ENCODE measurements around the gene SLC35D1.
"Not testable (repeated sequence)": the region's sequence is repeated elsewhere in the genome, so short reads cannot be mapped to it uniquely, and the experiment has no call there.

DNA sequence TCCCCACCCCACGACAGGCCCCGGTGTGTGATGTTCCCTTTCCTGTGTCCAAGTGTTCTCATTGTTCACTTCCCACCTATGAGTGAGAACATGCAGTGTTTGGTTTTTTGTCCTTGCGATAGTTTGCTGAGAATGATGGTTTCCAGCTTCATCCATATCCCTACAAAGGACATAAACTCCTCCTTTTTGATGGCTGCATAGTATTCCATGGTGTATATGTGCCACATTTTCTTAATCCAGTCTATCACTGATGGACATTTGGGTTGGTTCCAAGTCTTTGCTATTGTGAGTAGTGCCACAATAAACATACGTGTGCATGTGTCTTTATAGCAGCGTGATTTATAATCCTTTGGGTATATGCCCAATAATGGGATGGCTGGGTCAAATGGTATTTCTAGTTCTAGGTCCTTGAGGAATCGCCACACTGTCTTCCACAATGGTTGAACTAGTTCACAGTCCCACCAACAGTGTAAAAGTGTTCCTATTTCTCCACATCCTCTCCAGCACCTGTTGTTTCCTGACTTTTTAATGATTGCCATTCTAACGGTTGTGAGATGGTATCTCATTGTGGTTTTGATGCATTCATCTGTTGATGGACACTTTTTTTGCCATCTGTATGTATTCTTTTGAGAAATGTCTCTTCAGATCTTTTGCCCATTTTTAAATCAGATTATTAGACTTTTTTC is 87.6 kb downstream of the SLC35D1 start:
- TF ChIP-seq, protein P1, sequence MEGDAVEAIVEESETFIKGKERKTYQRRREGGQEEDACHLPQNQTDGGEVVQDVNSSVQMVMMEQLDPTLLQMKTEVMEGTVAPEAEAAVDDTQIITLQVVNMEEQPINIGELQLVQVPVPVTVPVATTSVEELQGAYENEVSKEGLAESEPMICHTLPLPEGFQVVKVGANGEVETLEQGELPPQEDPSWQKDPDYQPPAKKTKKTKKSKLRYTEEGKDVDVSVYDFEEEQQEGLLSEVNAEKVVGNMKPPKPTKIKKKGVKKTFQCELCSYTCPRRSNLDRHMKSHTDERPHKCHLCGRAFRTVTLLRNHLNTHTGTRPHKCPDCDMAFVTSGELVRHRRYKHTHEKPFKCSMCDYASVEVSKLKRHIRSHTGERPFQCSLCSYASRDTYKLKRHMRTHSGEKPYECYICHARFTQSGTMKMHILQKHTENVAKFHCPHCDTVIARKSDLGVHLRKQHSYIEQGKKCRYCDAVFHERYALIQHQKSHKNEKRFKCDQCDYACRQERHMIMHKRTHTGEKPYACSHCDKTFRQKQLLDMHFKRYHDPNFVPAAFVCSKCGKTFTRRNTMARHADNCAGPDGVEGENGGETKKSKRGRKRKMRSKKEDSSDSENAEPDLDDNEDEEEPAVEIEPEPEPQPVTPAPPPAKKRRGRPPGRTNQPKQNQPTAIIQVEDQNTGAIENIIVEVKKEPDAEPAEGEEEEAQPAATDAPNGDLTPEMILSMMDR (conservative IDR thresholded peaks at IDR 0.05 in 1 of 2, IDR thresholded peaks at IDR 0.05 in 1 of 2; ENCODE audit: low read depth in 1 of 2, low read length in 2 of 2) = not testable (repeated sequence)
- TF ChIP-seq EZH2 (IDR thresholded peaks at IDR 0.05; ENCODE audit: low read length, missing control alignments) = not testable (repeated sequence)
